Right ventricle myocardium inferior (tissue), 1 donor: ENCODE results near the gene MFAP2. TPM values are rescaled to one million over a fixed set of nuclear protein-coding genes. Genes with fewer than 3 reads are reported as not detected.
A peak's percentile ranks its signal among the peaks of the same experiment; 100 is the strongest.

Source experiments
- ATAC-seq: fragments of 200-7000 bp; cut with Tn5 transposase; one replicate; pipeline ENCODE4 v1.9.1; 2020; ENCODE audit warnings: mild to moderate bottlenecking, moderate library complexity
- DNase-seq: peaks from one replicate; pipeline ENCODE4 v3.0.0; 2021; ENCODE audit errors: missing footprints
- intact Hi-C: fragments of 100-400 bp; cut with DNase I; formaldehyde crosslinking; loops from one replicate; pipeline ENCODE4 v1.11.0; 2022
- total RNA-seq: library from RNA; stranded (reverse); fragmentation: NEBNext Ultra II Directional; extraction: Animal tissue kit (Norgen Biotek cat#: 25700); gene quantifications from one replicate; pipeline ENCODE4 v1.2.1, GENCODE V29; 2021
- donor health status: DM: no; HTN: yes; CAD: no; lungs with severe emphysema.

The MFAP2 gene
- total RNA-seq, 1 donor from 2014 or later: 4.8 TPM

- no peak for ATAC-seq
- intact Hi-C loops: loop anchor here (5.0 kb wide), 2 partner anchors 41 to 49 kb away; partner anchors contain the start of gene SDHB
- DNase-seq: no peak
Observed at GRCh38 chr1:17011092-17011438, 30.6 kb upstream of the MFAP2 start.

DNA sequence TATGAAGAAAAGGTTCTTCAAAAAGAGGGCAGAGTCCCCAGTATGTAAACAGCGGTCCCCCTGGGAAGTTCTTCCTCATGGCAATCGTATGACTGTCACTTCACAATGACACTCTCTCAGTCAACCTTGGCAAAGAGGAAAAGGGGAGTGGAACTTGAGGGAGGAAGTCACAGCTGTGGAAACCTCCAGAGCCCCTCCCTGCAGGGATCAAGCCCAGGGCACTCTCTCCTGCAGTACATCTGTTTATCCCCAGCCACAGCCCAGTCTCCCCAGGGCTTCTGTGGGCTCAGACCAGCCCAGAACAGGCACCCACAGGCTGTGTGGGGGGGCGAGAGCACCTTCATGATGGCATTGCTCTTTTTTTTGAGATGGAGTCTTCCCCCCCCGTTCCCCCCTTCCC is 29.3 kb upstream of the MFAP2 start:
- intact Hi-C loops: loop anchor here (5.0 kb wide), 2 partner anchors 43 to 47 kb away; partner anchors contain the start of gene SDHB
- no peak for DNase-seq
- ATAC-seq: peak; percentile 24

DNA sequence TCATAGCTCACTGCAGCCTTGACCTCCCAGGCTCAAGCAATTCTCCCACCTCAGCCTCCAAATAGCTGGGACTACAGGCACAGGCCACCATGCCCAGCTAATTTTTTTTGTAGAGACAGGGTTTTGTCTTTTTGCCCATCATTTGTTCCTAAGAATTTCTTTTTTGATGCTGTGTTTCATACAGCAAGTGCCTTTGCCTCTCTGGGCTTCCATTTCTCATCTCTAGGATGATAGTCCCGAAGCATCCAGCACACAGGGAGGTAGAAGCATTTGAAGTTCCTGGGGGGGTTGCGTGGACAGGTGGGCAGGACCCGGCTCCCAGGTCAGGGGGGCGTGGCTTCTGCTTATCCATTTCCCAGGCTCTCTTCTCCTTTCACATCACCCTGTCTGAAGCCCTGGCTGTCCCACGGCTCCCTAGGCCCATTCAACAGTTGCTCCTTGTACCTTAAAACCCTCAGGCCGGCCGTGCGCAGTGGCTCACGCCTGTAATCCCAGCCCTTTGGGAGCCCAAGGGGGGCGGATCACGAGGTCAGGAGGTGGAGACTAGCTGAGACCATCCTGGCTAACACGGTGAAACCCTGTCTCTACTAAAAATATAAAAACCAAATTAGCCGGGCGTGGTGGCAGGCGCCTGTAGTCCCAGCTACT is 27.9 kb upstream of the MFAP2 start:
- ATAC-seq: no peak
- intact Hi-C loops: no loop called here
- no peak for DNase-seq

- intact Hi-C loops: no loop called here
- DNase-seq (no peak), ATAC-seq (no peak)
Observed at GRCh38 chr1:17007121-17007520, 26.7 kb upstream of the MFAP2 start.

DNA sequence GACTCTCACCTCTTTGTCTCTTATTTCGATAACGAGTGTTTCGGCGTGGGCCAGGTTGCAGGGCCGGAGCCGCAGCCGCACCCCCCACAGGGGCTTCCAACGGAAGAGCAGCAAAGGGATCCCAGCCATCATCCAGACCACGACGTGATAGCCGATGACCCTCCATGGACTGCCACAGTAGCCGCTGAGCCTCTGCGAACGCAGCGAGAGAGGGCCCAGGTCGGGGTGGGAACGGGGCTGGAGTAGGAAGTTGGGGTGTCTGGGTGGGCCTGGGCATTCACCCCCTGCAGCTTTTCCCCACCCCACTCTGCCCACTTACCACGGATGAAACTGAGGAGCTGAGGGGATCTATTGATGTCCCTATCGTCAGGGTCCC is 24.9 kb upstream of the MFAP2 start:
- DNase-seq (no peak), ATAC-seq (no peak)
- intact Hi-C loops: no loop called here

- no peak for DNase-seq
- intact Hi-C loops: no loop called here
Observed at GRCh38 chr1:17004466-17005364, 24.3 kb upstream of the MFAP2 start.

DNA sequence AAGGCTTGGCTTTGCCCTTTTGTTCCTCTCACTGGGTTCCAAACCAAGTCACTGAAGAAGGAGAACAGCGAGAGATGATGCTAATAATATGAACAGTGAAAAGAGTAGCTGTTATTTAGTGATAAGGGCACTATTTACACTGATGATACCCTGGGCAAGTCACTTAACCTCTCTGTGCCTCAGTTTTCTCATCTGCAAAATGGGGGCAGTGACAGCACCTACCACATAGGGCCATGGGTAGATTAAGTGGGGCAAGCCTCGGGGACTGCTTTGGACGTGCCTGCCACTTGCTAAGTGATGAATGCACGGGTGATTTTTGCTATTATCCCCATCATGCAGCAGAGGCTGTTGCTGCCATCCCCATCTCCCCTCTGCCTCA is 22.1 kb upstream of the MFAP2 start:
- ATAC-seq (no peak), DNase-seq (no peak)
- intact Hi-C loops: no loop called here

More at GRCh38 chr1:17004466-17005364, 24.3 kb upstream of the MFAP2 start:
- no peak for ATAC-seq

DNA sequence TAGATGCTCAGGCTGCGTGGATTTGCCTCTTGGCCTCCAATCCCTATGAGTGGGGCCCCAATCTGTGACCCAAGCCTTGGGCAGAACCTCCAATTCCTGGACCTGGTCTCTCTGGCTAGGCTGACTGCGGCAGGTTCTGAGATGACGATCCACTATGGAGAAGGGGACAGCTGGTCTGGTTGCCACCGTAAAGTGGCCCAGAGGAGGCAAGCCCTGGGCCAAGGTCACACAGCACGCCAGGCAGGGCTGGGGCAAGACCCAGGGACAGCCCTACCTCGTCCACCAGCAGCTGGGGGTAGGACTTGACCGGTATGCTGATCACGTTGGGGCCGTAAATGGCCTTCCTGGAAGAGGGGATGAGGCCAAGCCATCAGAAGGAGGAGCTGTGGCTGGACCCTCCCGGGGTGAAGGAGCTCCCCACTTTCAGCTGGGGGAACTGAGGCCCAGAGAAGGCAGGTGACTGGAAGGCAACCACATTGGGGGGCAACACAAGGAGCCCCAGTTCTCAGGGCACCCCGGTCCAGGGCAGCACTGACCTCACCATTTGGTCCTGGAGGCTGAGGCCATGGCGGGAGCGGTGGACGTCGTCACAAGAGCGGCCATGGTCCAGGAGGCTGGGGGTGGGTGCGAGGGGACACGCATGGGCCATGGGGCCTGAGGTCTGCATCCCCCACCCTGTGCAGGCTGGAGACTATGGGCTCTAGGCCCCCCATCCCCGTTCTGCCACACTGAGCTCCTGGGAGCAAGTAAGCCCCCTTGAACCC is 21.5 kb upstream of the MFAP2 start:
- DNase-seq (no peak), ATAC-seq (no peak)
- intact Hi-C loops: no loop called here

- ATAC-seq (no peak), DNase-seq (no peak)
- intact Hi-C loops: no loop called here
Observed at GRCh38 chr1:16999863-17000262, 19.4 kb upstream of the MFAP2 start.

DNA sequence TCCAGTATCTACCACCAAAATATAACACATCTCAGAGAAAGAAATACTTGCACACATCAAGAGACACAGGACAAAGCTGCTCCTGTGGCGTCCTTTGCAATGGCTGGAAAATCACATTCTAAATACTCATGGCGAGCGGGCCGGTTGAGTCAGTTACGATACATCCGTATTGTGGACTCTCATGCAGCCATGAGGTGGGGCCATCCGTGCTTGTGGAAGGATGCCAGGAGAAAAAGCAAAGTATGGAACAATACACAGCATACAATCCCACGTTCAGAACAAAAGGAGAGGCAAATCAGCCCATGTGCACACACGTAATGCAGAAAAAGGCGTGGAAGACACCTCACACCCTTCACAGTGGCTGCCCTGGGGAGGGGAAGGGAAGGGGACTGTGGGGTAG is 18.2 kb upstream of the MFAP2 start:
- intact Hi-C loops: no loop called here
- ATAC-seq: no peak

DNA sequence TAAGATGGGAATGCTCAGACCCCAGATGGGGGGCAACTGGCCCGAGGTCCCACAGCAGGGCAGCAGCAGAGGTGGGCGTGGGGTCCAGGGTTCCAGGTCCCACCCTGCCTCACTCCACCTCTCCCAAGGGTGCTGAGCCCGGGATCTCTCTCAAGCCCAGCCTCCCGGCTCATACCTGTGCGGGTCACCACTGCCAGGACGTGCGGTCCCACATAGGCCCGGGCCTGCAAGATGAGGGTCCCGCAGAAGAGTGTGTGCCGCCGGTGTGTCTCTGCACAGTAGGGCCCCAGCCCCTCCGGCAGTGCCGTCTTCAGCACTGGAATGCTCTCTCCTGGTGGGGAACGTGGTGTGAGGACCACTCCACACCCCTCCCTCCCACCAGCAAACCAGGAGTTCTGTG is 16.4 kb upstream of the MFAP2 start:
- intact Hi-C loops: no loop called here
- ATAC-seq: no peak
- no peak for DNase-seq

More for the DNA sequence above, 18.2 kb upstream of the MFAP2 start:
- no peak for DNase-seq

GRCh38 chr1:16993521-16994038 is 13.2 kb upstream of the MFAP2 start:
- no peak for DNase-seq
- intact Hi-C loops: no loop called here
- ATAC-seq: no peak

GRCh38 chr1:16992675-16993074 is 12.3 kb upstream of the MFAP2 start:
- ATAC-seq (no peak), DNase-seq (no peak)
- intact Hi-C loops: no loop called here

DNA sequence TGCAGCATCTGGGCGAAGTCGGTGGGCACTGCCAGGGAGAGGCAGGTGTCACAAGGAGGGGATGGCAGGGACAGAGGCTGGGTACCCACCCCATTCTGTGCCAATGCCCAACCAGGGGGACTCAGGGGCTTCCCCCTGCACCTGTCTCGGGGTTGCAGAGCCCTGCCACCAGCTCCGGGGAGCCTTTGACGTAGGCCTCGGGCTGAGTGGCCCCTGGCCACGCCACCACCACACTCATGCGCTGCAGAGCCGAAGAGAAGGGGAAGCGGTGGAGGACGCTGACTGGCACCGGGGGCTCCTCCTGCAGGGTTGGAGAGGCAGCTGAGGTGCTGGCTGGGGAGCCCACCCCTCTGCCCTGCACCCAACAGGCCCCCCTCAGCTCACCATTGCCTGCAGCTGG is 11.7 kb upstream of the MFAP2 start:
- no peak for ATAC-seq
- intact Hi-C loops: no loop called here
- DNase-seq: no peak

DNA sequence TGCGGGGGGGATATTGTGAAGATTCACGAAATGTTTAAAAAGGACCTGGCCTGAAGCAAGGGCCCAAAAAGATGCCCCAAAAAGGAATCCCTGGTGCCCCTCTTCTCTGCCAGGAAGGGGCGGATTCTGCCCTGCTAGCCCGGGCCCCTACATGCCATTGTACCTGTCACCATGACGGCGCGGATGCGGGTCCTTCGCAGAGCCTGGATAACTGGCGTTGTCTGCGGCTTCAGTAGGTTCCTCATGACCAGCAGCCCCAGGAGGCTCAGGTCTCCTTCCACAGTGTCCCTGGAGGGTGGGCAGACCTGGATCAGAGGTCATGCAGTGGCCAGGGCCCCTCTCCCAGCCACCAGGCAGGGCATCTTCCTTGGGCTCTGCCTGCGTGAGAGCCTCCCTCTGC is 11.2 kb upstream of the MFAP2 start:
- no peak for DNase-seq
- ATAC-seq: no peak
- intact Hi-C loops: no loop called here

GRCh38 chr1:16989676-16990391 is 9.4 kb upstream of the MFAP2 start:
- DNase-seq (no peak), ATAC-seq (no peak)
- intact Hi-C loops: no loop called here

- no peak for DNase-seq
- intact Hi-C loops: no loop called here
- no peak for ATAC-seq
Observed at GRCh38 chr1:16988210-16988609, 7.8 kb upstream of the MFAP2 start.

GRCh38 chr1:16986962-16987361 is 6.5 kb upstream of the MFAP2 start:
- DNase-seq (no peak), ATAC-seq (no peak)
- intact Hi-C loops: no loop called here

DNA sequence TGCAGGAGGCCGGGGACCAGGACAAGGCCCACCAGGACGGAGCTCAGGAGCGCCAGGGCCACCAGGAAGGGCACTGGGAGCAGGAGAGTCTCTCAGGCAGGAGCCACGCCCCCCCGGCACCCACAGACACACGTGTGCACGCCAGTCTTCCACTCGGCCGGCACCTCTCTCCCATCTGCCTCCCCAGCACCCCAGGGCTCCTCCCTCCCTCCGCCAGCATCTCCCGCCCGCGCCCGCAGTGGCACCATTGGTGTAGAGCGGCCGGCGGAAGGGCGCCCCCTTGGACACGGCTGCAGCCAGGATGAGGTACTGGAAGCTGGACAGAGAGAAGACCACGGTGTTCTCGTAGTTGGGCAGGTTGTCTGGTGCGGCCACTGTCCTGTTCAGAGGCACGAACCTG is 6.1 kb upstream of the MFAP2 start:
- intact Hi-C loops: no loop called here
- ATAC-seq: no peak
- no peak for DNase-seq
